ENCODE measurements around the gene ADAMTS7. TPM values are rescaled to one million over a fixed set of nuclear protein-coding genes. Genes with fewer than 3 reads are reported as not detected.
"Not testable (repeated sequence)": the region's sequence is repeated elsewhere in the genome, so short reads cannot be mapped to it uniquely, and the experiment has no call there.

Gene ADAMTS7
- total and polyA plus RNA-seq, 2 of the 4 experiments (the other 2 are of a cell fraction): 1.4 to 12.6 TPM

DNA sequence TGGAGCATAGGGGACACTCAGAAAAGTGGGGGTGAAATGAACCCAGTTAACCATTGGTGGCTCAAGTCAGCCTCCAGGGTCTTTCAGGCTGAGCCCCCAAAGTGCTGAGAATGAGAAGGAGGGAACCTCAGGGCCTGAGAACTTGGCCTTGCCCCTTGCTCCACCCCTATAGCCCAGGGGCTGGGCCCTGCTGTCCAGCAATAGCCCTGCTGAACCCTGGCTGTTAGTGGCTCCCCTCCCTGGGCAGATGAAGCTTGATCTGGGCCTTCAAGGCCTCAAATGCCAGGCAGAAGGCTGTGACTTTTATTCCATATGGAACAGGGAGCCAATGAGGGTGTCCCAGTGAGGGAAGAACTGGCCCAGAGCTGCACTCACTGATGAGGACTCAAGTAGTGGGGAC is 16.2 kb downstream of the ADAMTS7 start:
- TF ChIP-seq, protein P1, sequence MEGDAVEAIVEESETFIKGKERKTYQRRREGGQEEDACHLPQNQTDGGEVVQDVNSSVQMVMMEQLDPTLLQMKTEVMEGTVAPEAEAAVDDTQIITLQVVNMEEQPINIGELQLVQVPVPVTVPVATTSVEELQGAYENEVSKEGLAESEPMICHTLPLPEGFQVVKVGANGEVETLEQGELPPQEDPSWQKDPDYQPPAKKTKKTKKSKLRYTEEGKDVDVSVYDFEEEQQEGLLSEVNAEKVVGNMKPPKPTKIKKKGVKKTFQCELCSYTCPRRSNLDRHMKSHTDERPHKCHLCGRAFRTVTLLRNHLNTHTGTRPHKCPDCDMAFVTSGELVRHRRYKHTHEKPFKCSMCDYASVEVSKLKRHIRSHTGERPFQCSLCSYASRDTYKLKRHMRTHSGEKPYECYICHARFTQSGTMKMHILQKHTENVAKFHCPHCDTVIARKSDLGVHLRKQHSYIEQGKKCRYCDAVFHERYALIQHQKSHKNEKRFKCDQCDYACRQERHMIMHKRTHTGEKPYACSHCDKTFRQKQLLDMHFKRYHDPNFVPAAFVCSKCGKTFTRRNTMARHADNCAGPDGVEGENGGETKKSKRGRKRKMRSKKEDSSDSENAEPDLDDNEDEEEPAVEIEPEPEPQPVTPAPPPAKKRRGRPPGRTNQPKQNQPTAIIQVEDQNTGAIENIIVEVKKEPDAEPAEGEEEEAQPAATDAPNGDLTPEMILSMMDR (conservative IDR thresholded peaks at IDR 0.05; ENCODE audit: low read depth, low read length): no peak
- TF ChIP-seq MAZ (IDR thresholded peaks at IDR 0.05; ENCODE audit: borderline replicate concordance, low read depth, low read length): no peak
- Histone ChIP-seq H3K27me3 (ENCODE audit: control insufficient read depth, insufficient read depth, low read length) (no peaks in the 10 kb centered on the region), H2BK5ac (ENCODE audit: low read depth, low read length, poor library complexity, severe bottlenecking) (no peak overlapping the region), H3K4me1 (ENCODE audit: control insufficient read depth, insufficient read depth, low read length) (peaks cover 7% of the 10 kb centered on the region), H4K20me1 (ENCODE audit: insufficient read depth, low read length) (no peaks in the 10 kb centered on the region), H4K91ac (ENCODE audit: insufficient read depth, low read depth, low read length) (no peak overlapping the region), H3K36me3 (ENCODE audit: control insufficient read depth, insufficient read depth, low read length) (peaks cover 44% of the 10 kb centered on the region), H3K9ac (ENCODE audit: low read depth, low read length) (no peak overlapping the region), H4K5ac (ENCODE audit: low read depth, low read length) (no peak overlapping the region), H3K18ac (ENCODE audit: low read depth, low read length) (no peak overlapping the region), H3K79me1 (ENCODE audit: low read depth in 1 of 2, low read length in 2 of 2) (peaks cover 5 to 6% of the 10 kb centered on the region in 2 experiments; a peak in 2 of 4 replicates), H3K56ac (ENCODE audit: extremely low read depth, insufficient read depth, low read length) (no peak overlapping the region), H2AK9ac (replicated peaks; ENCODE audit: low read depth, low read length, poor library complexity) (no peak overlapping the region), H2BK120ac (ENCODE audit: low read depth, low read length) (no peak overlapping the region), H2BK20ac (ENCODE audit: low read depth, low read length) (no peak overlapping the region), H3K23ac (ENCODE audit: low read depth, low read length) (no peak overlapping the region), H2AFZ (replicated peaks; ENCODE audit: low read length, poor library complexity) (no peak overlapping the region), H2AK5ac (ENCODE audit: low read depth, low read length) (no peak overlapping the region), H3K4ac (ENCODE audit: low read depth, low read length) (no peak overlapping the region), H3K4me3 (ENCODE audit: insufficient read depth, low read depth, low read length) (no peak overlapping the region), H3K14ac (replicated peaks; ENCODE audit: low read depth, low read length) (no peak overlapping the region), H3K27ac (ENCODE audit: insufficient read depth, low read length) (no peak overlapping the region), H3K9me3 (ENCODE audit: control insufficient read depth, insufficient read depth, low read length) (no peaks in the 10 kb centered on the region), H3K9me1 (ENCODE audit: insufficient read depth, low read length) (0 out of 2 replicates have a peak, but pooled peaks cover 5% of the 10 kb centered on the region), H4K8ac (ENCODE audit: low read depth in 2 of 2, low read length in 2 of 2) (no peak overlapping the region), H2BK15ac (ENCODE audit: low read depth, low read length) (no peak overlapping the region), H3K4me2 (ENCODE audit: low read depth, low read length) (no peak overlapping the region)
- in situ Hi-C loops (cut with MboI; ENCODE audit: low sequenced_read_pairs): no loop called here
- ATAC-seq (ENCODE audit: low read depth) (no peak), DNase-seq (no peak)
- intact Hi-C loops (cut with micrococcal nuclease): no loop called here
- dilution Hi-C loops (cut with HindIII; ENCODE audit: low sequenced_read_pairs, unreplicated experiment): no loop called here
- POLR2A ChIA-PET (ENCODE audit: unreplicated experiment): no interaction called here
- no TSS peak for BruUV-seq (replicated peaks)
- CTCF ChIA-PET: no interaction called here

DNA sequence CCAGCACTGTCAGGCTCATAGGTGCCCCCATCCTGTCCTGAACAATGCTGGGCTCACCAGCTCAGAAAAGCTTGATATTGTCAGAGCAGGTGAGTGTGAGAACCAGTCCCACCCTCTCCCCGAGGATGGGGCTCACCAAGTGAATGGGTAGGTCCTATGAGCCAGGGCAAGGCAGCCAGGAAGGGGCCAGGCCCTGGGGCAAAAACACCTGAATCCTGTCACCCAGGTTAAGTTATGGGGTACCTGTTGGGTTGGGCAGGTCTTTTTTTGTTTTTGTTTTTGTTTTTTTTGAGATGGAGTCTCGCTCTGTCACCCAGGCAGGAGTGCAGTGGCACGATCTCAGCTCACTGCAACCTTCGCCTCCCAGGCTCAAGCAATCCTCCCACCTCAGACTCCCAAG is 16.8 kb downstream of the ADAMTS7 start:
- H3K18ac ChIP-seq (ENCODE audit: low read depth, low read length); H3K9me1 ChIP-seq (ENCODE audit: insufficient read depth, low read length); H2AK5ac ChIP-seq (ENCODE audit: low read depth, low read length); dilution Hi-C loops (cut with HindIII; ENCODE audit: low sequenced_read_pairs, unreplicated experiment); POLR2A ChIA-PET (ENCODE audit: unreplicated experiment); H3K14ac ChIP-seq (replicated peaks; ENCODE audit: low read depth, low read length); H3K9ac ChIP-seq (ENCODE audit: low read depth, low read length); H4K5ac ChIP-seq (ENCODE audit: low read depth, low read length); H3K27ac ChIP-seq (ENCODE audit: insufficient read depth, low read length); DNase-seq; H3K4me2 ChIP-seq (ENCODE audit: low read depth, low read length); H4K8ac ChIP-seq (ENCODE audit: low read depth in 2 of 2, low read length in 2 of 2); H2BK15ac ChIP-seq (ENCODE audit: low read depth, low read length); H3K4me1 ChIP-seq (ENCODE audit: control insufficient read depth, insufficient read depth, low read length); H4K20me1 ChIP-seq (ENCODE audit: insufficient read depth, low read length); H2BK5ac ChIP-seq (ENCODE audit: low read depth, low read length, poor library complexity, severe bottlenecking); H3K4ac ChIP-seq (ENCODE audit: low read depth, low read length); H2AFZ ChIP-seq (replicated peaks; ENCODE audit: low read length, poor library complexity); H3K27me3 ChIP-seq (ENCODE audit: control insufficient read depth, insufficient read depth, low read length); BruUV-seq (replicated peaks); ATAC-seq (ENCODE audit: low read depth); in situ Hi-C loops (cut with MboI; ENCODE audit: low sequenced_read_pairs); H3K79me1 ChIP-seq (ENCODE audit: low read depth in 1 of 2, low read length in 2 of 2); H2BK120ac ChIP-seq (ENCODE audit: low read depth, low read length); intact Hi-C loops (cut with micrococcal nuclease); CTCF ChIA-PET; H3K56ac ChIP-seq (ENCODE audit: extremely low read depth, insufficient read depth, low read length); H4K91ac ChIP-seq (ENCODE audit: insufficient read depth, low read depth, low read length); H3K4me3 ChIP-seq (ENCODE audit: insufficient read depth, low read depth, low read length); H2BK20ac ChIP-seq (ENCODE audit: low read depth, low read length); H3K23ac ChIP-seq (ENCODE audit: low read depth, low read length); H3K9me3 ChIP-seq (ENCODE audit: control insufficient read depth, insufficient read depth, low read length): not testable (repeated sequence)
- WGBS, 2 experiments (ENCODE audit: extremely low coverage in 2 of 2, insufficient read length in 1 of 2): no CpG with 5 or more reads among the region's 4 CpGs
- H2AK9ac ChIP-seq (replicated peaks; ENCODE audit: low read depth, low read length, poor library complexity): peak overlapping the region; percentile 1
- H3K36me3 ChIP-seq (ENCODE audit: control insufficient read depth, insufficient read depth, low read length): peaks cover 50% of the 10 kb centered on the region

Data from IMR-90 (cell line).